Neural progenitor cell (in vitro differentiated cells): ENCODE data around the gene TBCD. TPM values are rescaled to one million over a fixed set of nuclear protein-coding genes. Genes with fewer than 3 reads are reported as not detected.

Experiments used
- DNase-seq: peaks from one replicate; pipeline ENCODE4 v3.0.0-alpha.2; 2016; ENCODE audit warnings: low spot score
- H2AFZ ChIP-seq: fragments of 200-600 bp; sonication (generic); replicated peaks from 2 replicates; pipeline ENCODE4 v1.6.1; 2016; ENCODE audit warnings: antibody characterized with exemption
- H3F3A ChIP-seq: fragments of 200-600 bp; sonication (generic); 2 replicates; pipeline ENCODE4 v1.6.1; 2016; ENCODE audit warnings: antibody characterized with exemption, low read depth
- H3K27ac ChIP-seq: fragments of 200-600 bp; sonication (generic); 2 replicates; pipeline ENCODE4 v1.5.1; 2016; ENCODE audit warnings: mild to moderate bottlenecking
- H3K27me3 ChIP-seq: fragments of 200-600 bp; sonication (generic); 2 replicates; pipeline ENCODE4 v1.6.1; 2016; ENCODE audit warnings: mild to moderate bottlenecking, moderate library complexity
- H3K36me3 ChIP-seq: fragments of 200-600 bp; sonication (generic); 2 replicates; pipeline ENCODE4 v1.5.1; 2016
- H3K4me1 ChIP-seq: fragments of 200-600 bp; sonication (generic); 2 replicates; pipeline ENCODE4 v1.6.1; 2016; ENCODE audit warnings: mixed run types
- H3K4me2 ChIP-seq: fragments of 200-600 bp; sonication (generic); 2 replicates; pipeline ENCODE4 v1.6.1; 2016
- H3K4me3 ChIP-seq: fragments of 200-600 bp; sonication (generic); 2 replicates; pipeline ENCODE4 v1.5.1; 2016
- H3K79me2 ChIP-seq: fragments of 200-600 bp; sonication (generic); 2 replicates; pipeline ENCODE4 v1.6.1; 2016; ENCODE audit warnings: low read depth
- H3K9ac ChIP-seq: fragments of 200-600 bp; sonication (generic); 2 replicates; pipeline ENCODE4 v1.6.1; 2016
- H3K9me3 ChIP-seq: fragments of 200-600 bp; sonication (generic); 2 replicates; pipeline ENCODE4 v1.5.1; 2016; ENCODE audit warnings: low read depth
- H4K20me1 ChIP-seq: fragments of 200-600 bp; sonication (generic); 2 replicates; pipeline ENCODE4 v1.6.1; 2016; ENCODE audit warnings: low read depth
- H3K27ac Mint-ChIP-seq: 3 replicates; pipeline ENCODE4 v1.8.0; 2021; ENCODE audit warnings: mixed read lengths
- H3K27me3 Mint-ChIP-seq: 2 replicates; pipeline ENCODE4 v1.8.0; 2022; ENCODE audit warnings: low read depth, mild to moderate bottlenecking, inconsistent platforms, moderate library complexity, mixed read lengths; ENCODE audit not compliant: insufficient read depth
- H3K36me3 Mint-ChIP-seq: 3 replicates; pipeline ENCODE4 v1.8.0; 2021; ENCODE audit warnings: mixed read lengths
- H3K4me1 Mint-ChIP-seq: 3 replicates; pipeline ENCODE4 v1.8.0; 2021; ENCODE audit warnings: mixed read lengths
- H3K4me3 Mint-ChIP-seq: 3 replicates; pipeline ENCODE4 v1.8.0; 2021; ENCODE audit warnings: mild to moderate bottlenecking, moderate library complexity, mixed read lengths
- H3K9me3 Mint-ChIP-seq: 3 replicates; pipeline ENCODE4 v1.8.0; 2020; ENCODE audit warnings: mixed read lengths
- EZH2 ChIP-seq: fragments of 200-600 bp; sonication (generic); IDR thresholded peaks from 2 replicates; pipeline ENCODE4 v1.6.1; 2017; ENCODE audit warnings: antibody characterized with exemption, mild to moderate bottlenecking, moderate library complexity
- EZH2phosphoT487 ChIP-seq: fragments of 200-600 bp; sonication (generic); IDR thresholded peaks from 2 replicates; pipeline ENCODE4 v1.6.1; 2017; ENCODE audit warnings: antibody characterized with exemption
- total RNA-seq: library from RNA; depleted of rRNA; stranded (reverse); fragments of >200 nt; gene quantifications from 2 replicates; pipeline ENCODE4 v1.2.3, GENCODE V29; 2015; ENCODE audit warnings: low replicate concordance
- TF ChIP-seq, protein P1 (sequence below): fragments of 200-600 bp; sonication (generic); IDR thresholded peaks from 2 replicates; pipeline ENCODE4 v1.5.1; 2017; ENCODE audit warnings: antibody characterized with exemption, mild to moderate bottlenecking

TBCD gene
- total RNA-seq, 1 donor from 2014 or later: 76.4 TPM

DNA sequence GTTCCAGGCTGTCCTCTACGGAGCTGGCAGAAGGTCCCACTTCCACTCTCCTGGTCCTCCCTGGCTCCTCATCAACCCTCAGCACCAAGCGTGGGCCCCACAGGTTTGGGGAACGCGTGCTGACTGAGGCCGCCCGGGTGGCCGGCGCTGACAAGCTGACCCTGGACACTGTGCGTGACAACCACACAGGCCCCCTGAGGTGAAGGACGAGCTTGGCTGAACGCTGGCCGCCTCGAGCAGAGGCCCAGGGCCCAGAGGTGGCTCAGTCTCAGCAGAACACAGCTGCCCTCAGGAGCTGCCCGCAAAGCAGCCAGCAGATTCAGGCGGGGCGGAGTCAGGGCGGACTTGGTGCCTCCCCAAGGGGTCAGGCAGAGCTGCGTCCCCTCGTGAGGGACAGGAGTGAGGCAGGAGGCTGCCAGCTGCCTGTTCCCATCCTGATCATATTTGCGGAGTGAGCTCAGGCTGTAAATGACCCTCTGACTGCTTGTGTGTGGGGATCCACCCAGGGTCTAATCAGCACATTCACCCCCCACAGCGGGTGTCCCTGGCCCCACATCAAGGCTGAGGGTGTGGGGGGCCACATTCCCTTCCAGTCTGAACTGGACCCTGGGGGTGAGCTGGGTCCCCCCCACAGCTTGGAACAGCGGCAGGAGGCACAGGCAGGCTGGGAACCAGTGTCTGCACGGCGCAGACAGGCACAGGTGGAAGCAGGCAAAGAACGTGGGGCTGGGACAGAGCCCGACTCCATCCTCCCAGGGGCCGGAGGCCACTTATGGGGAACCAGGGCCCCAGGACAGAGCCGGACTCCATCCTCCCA is 222.5 kb downstream of the TBCD start:
- H3K4me3 ChIP-seq: no peak overlapping the region
- H3K4me1 ChIP-seq: no peaks in the 10 kb centered on the region
- no peak overlapping the region for H3K27ac ChIP-seq
- Mint-ChIP-seq H3K27ac (peak overlapping the region; percentile 57), H3K27me3 (peaks cover 3% of the 10 kb centered on the region), H3K4me1 (no peaks in the 10 kb centered on the region), H3K9me3 (no peaks in the 10 kb centered on the region), H3K36me3 (peaks cover 5% of the 10 kb centered on the region), H3K4me3 (no peak overlapping the region)
- no peak overlapping the region for H2AFZ ChIP-seq
- no peak for DNase-seq
- no peak overlapping the region for H3K4me2 ChIP-seq
- H3F3A ChIP-seq: no peaks in the 10 kb centered on the region
- no peaks in the 10 kb centered on the region for H4K20me1 ChIP-seq
- no peak overlapping the region for H3K9ac ChIP-seq
- H3K36me3 ChIP-seq: no peaks in the 10 kb centered on the region
- no peaks in the 10 kb centered on the region for H3K27me3 ChIP-seq
- TF ChIP-seq, protein P1, sequence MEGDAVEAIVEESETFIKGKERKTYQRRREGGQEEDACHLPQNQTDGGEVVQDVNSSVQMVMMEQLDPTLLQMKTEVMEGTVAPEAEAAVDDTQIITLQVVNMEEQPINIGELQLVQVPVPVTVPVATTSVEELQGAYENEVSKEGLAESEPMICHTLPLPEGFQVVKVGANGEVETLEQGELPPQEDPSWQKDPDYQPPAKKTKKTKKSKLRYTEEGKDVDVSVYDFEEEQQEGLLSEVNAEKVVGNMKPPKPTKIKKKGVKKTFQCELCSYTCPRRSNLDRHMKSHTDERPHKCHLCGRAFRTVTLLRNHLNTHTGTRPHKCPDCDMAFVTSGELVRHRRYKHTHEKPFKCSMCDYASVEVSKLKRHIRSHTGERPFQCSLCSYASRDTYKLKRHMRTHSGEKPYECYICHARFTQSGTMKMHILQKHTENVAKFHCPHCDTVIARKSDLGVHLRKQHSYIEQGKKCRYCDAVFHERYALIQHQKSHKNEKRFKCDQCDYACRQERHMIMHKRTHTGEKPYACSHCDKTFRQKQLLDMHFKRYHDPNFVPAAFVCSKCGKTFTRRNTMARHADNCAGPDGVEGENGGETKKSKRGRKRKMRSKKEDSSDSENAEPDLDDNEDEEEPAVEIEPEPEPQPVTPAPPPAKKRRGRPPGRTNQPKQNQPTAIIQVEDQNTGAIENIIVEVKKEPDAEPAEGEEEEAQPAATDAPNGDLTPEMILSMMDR: no peak
- no peak for TF ChIP-seq EZH2
- TF ChIP-seq EZH2phosphoT487: no peak
- H3K9me3 ChIP-seq: no peaks in the 10 kb centered on the region
- H3K79me2 ChIP-seq: no peaks in the 10 kb centered on the region

DNA sequence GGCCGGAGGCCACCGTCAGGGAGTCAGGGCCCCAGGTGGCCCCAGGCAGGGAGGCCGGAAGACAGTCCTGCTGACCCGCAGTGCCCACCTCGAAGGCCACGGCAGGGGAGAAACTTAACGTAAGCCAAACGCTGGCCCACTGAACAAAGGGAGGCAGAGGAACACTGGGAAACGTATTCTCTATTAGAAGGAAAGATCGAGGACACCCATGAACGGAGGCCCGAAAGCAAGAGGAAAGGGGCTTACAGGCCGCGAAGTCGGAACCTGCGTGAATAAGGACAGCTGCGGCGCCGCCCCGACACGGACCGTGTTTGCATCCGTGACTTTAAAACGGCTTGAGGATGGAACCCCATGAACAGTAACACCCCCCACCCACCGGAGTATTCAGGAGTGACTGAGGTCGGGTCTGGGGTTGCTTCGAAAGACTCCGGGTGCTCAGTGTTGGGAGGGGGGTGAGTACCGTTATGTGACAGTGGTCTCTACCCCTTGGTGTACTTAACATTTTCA is 225.2 kb downstream of the TBCD start:
- peaks cover 4% of the 10 kb centered on the region for H3K27me3 Mint-ChIP-seq
- TF ChIP-seq, protein P1: no peak
- H3K9me3 Mint-ChIP-seq: no peaks in the 10 kb centered on the region
- Histone ChIP-seq H3K4me3 (no peak overlapping the region), H3K27me3 (no peaks in the 10 kb centered on the region), H3K9ac (no peak overlapping the region), H3K9me3 (no peaks in the 10 kb centered on the region), H4K20me1 (no peaks in the 10 kb centered on the region), H3K36me3 (no peaks in the 10 kb centered on the region), H2AFZ (no peak overlapping the region), H3F3A (no peaks in the 10 kb centered on the region), H3K4me1 (no peaks in the 10 kb centered on the region), H3K79me2 (no peaks in the 10 kb centered on the region), H3K27ac (no peak overlapping the region), H3K4me2 (no peak overlapping the region)
- peaks cover 9% of the 10 kb centered on the region for H3K36me3 Mint-ChIP-seq
- no peak overlapping the region for H3K4me3 Mint-ChIP-seq
- no peak overlapping the region for H3K27ac Mint-ChIP-seq
- no peak for DNase-seq
- peaks cover 2% of the 10 kb centered on the region for H3K4me1 Mint-ChIP-seq

DNA sequence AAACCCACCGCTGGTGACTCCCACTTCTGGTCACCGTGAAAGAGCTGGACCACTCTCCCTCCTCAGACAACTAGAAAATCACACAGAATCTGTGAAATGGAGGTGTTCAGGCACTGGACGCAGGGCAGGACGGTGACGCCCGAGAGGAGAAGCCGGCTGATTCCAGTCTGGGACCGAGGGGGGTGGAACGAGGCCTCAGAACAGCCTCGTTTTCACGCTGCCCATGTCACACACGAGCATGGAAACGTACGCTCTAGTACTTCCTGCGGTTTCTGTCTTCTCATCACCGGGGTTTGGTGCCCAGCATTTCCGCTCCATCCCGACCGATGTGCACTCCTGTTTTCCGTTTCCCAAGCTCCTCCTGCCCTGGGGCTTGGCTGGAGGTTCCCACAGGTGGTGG is 225.7 kb downstream of the TBCD start:
- H3K4me3 ChIP-seq: no peak overlapping the region
- TF ChIP-seq EZH2 (no peak), EZH2phosphoT487 (no peak)
- TF ChIP-seq, protein P1: no peak
- H3K4me3 Mint-ChIP-seq: no peak overlapping the region
- H2AFZ ChIP-seq: no peak overlapping the region
- H3K79me2 ChIP-seq: no peaks in the 10 kb centered on the region
- no peak overlapping the region for H3K27ac ChIP-seq
- H3K27me3 Mint-ChIP-seq: peaks cover 4% of the 10 kb centered on the region
- H3K4me2 ChIP-seq: no peak overlapping the region
- H3K4me1 Mint-ChIP-seq: peaks cover 2% of the 10 kb centered on the region
- no peaks in the 10 kb centered on the region for H3K4me1 ChIP-seq
- no peaks in the 10 kb centered on the region for H4K20me1 ChIP-seq
- H3F3A ChIP-seq: no peaks in the 10 kb centered on the region
- H3K9me3 ChIP-seq: no peaks in the 10 kb centered on the region
- peaks cover 9% of the 10 kb centered on the region for H3K36me3 Mint-ChIP-seq
- no peak for DNase-seq
- H3K27me3 ChIP-seq: no peaks in the 10 kb centered on the region
- H3K9me3 Mint-ChIP-seq: no peaks in the 10 kb centered on the region
- no peak overlapping the region for H3K9ac ChIP-seq
- H3K36me3 ChIP-seq: no peaks in the 10 kb centered on the region
- peak overlapping the region; percentile 76 for H3K27ac Mint-ChIP-seq
